CD4-positive, alpha-beta T cell treated with Interleukin-21 for 1 hour (primary cell): ENCODE data around the gene CSF3.
"Not testable (repeated sequence)": the region's sequence is repeated elsewhere in the genome, so short reads cannot be mapped to it uniquely, and the experiment has no call there.

ENCODE experiments used
- DNase-seq: peaks from one replicate; pipeline ENCODE4 v3.0.0-alpha.2; 2020

Gene CSF3

DNA sequence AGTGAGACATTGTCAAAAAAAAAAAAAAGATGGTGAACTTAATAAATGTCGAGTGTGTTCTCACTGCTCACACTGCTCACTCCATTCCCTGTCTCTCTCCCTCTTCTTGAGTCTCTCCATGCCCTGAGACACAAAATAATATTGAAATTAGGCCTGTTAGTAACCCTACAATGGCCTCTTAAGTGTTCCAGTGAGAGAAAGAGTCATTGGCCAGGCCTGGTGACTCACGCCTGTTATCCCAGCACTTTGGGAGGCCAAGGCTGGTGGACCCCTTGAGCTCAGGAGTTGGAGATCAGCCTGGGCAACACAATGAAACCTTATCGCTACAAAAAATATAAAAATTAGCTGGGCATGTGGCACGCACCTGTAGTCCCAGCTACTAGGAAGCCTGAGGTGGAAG is 16.2 kb upstream of the CSF3 start:
- no peak for DNase-seq

DNA sequence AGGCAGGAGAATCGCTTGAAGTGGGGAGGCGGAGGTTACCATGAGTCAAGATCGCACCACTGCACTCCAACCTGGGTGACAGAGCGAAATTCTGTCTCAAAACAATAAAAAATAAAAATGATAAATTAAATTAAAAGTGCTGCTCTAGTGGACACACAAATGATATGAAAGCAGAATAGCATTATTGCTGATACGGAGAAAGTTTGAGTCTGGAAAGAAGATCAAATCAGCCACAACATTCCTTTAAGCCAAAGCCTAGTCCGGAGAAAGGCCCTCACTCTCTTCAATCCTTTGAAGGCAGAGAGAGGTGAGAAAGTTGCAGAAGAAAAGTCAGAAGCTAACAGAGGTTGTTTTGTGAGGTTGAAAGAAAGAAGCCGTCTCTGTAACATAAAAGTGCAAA is 15.1 kb upstream of the CSF3 start:
- no peak for DNase-seq

DNA sequence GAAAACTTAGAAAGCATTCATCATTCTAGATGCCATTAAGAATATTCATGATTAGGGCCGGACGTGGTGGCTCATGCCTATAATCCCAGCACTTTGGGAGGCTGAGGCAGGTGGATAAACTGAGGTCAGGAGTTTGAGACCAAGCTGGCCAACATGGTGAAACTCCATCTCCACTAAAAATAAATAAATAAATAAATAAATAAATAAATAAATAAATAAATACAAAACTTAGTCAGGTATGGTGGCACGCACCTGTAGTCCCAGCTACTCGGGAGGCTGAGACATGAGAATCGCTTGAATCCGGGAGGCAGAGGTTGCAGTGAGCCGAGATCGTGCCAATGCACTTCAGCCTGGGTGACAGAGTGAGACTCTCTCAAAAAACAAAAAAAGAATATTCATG is 13.9 kb upstream of the CSF3 start:
- DNase-seq: not testable (repeated sequence)

DNA sequence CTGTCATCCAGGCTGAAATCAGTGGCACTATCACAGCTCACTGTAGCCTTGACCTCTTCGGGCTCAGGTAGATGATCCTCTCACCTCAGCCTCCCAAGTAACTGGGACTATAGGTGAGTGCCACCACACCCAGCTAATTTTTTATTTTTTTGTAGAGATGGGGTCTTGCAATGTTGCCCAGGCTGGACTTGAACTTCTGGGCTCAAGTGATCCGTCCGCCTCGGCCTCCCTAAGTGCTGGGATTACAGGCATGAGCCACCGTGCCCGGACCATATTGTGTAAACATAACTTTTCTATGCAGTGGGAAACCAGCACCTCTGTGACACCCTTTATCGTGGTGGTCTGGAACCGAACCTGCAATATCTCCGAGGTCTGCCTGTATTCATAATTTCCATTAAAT is 11.2 kb upstream of the CSF3 start:
- no peak for DNase-seq

DNA sequence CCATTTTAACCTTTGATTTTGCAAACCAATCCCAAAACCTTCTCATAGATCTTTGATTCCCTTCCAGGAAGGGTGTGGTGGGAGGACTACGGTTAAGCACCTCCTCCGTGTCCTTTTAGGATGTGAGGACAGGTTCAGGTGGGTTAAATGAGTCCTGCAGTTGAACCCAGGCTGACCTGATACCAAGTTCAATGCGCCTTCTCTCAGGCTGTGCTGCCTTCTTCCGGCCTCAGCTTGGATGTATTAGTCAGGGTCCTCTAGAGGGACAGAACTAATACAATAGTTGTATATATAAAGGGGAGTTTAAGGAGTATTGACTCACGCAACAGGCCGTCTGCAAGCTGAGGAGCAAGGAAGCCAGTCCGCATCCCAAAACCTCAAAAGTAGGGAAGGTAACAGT is 10.5 kb upstream of the CSF3 start:
- DNase-seq: no peak

DNA sequence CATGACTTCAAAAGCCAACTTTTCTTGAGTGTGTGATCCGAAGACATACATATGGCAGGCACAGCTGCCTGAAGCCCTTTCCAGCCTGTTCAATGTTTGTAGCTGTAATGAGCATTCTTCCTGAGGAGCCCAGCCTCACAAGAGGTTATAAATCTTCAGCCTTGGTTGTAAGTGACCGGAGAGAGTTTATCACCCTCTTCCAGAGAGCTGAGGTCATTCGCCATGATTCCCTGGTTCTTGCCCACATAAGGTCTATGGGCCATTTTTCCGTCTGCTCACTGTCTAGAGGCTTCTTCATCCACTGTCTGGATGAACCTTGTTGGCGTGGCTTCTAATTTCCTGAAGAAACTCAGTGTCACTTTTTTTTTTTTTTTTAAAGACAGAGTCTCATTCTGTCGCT is 9.7 kb upstream of the CSF3 start:
- DNase-seq: no peak

DNA sequence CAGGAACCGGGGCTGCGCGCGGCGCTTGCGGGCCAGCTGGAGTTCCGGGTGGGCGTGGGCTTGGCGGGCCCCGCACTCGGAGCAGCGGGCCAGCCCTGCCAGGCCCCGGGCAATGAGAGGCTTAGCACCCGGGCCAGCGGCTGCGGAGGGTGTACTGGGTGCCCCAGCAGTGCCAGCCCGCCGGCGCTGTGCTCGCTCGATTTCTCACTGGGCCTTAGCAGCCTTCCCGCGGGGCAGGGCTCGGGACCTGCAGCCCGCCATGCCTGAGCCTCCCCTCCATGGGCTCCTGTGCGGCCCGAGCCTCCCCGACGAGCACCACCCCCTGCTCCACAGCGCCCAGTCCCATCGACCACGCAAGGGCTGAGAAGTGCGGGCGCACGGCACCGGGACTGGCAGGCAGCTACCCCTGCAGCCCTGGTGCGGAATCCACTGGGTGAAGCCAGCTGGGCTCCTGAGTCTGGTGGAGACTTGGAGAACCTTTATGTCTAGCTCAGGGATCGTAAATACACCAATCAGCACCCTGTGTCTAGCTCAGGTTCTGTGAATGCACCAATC is 4.2 kb upstream of the CSF3 start:
- DNase-seq: not testable (repeated sequence)

DNA sequence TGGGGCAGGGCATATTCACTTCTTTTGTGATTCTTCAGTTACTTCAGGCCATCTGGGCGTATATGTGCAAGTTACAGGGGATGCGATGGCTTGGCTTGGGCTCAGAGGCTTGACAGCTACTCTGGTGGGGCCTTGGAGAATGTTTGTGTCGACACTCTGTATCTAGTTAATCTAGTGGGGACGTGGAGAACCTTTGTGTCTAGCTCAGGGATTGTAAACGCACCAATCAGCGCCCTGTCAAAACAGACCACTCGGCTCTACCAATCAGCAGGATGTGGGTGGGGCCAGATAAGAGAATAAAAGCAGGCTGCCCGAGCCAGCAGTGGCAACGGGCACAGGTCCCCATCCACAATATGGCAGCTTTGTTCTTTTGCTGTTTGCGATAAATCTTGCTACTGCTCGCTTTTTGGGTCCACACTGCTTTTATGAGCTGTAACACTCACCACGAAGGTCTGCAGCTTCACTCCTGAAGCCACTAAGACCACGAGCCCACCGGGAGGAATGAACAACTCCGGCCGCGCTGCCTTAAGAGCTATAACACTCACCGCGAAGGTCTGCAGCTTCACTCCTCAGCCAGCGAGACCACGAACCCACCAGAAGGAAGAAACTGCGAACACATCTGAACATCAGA is 3.1 kb upstream of the CSF3 start:
- DNase-seq: not testable (repeated sequence)

DNA sequence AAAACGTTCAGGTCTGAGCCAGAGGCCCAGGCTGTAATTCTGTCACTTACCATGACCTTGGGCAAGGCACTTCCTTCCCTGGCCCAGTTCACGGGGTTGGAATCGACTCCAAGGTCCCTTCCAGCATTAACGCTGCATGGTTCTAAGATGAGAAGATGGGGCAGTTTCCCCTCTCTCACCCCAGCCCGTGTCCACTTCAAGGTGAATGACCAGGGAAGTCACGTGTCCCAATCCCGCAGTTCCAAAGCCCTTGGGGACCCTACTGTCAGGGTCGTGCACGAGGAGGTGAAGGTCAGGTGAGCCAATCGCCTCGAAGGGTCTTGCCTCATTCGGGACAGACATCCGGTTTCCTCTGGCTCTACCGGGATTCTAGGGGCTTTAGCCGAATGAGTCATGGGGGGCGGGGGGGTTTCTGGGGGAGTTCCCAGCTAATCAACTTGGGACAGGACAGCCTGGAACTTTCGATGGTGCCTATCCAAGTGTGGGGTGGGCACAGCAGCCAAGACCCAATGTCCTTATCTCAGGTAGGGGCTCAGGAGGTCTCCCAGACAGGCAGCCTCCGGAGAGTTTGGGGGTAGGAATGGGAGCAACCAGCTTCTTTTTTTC is 762 bp upstream of the CSF3 start:
- DNase-seq: no peak

DNA sequence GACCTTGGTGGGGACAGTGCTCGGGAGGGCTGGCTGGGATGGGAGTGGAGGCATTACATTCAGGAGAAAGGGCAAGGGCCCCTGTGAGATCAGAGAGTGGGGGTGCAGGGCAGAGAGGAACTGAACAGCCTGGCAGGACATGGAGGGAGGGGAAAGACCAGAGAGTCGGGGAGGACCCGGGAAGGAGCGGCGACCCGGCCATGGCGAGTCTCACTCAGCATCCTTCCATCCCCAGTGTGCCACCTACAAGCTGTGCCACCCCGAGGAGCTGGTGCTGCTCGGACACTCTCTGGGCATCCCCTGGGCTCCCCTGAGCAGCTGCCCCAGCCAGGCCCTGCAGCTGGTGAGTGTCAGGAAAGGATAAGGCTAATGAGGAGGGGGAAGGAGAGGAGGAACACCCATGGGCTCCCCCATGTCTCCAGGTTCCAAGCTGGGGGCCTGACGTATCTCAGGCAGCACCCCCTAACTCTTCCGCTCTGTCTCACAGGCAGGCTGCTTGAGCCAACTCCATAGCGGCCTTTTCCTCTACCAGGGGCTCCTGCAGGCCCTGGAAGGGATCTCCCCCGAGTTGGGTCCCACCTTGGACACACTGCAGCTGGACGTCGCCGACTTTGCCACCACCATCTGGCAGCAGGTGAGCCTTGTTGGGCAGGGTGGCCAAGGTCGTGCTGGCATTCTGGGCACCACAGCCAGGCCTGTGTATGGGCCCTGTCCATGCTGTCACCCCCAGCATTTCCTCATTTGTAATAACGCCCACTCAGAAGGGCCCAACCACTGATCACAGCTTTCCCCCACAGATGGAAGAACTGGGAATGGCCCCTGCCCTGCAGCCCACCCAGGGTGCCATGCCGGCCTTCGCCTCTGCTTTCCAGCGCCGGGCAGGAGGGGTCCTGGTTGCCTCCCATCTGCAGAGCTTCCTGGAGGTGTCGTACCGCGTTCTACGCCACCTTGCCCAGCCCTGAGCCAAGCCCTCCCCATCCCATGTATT is 1.1 kb downstream of the CSF3 start:
- DNase-seq: no peak

DNA sequence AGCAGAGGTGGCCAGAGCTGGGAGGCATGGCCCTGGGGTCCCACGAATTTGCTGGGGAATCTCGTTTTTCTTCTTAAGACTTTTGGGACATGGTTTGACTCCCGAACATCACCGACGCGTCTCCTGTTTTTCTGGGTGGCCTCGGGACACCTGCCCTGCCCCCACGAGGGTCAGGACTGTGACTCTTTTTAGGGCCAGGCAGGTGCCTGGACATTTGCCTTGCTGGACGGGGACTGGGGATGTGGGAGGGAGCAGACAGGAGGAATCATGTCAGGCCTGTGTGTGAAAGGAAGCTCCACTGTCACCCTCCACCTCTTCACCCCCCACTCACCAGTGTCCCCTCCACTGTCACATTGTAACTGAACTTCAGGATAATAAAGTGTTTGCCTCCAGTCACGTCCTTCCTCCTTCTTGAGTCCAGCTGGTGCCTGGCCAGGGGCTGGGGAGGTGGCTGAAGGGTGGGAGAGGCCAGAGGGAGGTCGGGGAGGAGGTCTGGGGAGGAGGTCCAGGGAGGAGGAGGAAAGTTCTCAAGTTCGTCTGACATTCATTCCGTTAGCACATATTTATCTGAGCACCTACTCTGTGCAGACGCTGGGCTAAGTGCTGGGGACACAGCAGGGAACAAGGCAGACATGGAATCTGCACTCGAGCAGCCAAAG is 2.3 kb downstream of the CSF3 start:
- DNase-seq: no peak

DNA sequence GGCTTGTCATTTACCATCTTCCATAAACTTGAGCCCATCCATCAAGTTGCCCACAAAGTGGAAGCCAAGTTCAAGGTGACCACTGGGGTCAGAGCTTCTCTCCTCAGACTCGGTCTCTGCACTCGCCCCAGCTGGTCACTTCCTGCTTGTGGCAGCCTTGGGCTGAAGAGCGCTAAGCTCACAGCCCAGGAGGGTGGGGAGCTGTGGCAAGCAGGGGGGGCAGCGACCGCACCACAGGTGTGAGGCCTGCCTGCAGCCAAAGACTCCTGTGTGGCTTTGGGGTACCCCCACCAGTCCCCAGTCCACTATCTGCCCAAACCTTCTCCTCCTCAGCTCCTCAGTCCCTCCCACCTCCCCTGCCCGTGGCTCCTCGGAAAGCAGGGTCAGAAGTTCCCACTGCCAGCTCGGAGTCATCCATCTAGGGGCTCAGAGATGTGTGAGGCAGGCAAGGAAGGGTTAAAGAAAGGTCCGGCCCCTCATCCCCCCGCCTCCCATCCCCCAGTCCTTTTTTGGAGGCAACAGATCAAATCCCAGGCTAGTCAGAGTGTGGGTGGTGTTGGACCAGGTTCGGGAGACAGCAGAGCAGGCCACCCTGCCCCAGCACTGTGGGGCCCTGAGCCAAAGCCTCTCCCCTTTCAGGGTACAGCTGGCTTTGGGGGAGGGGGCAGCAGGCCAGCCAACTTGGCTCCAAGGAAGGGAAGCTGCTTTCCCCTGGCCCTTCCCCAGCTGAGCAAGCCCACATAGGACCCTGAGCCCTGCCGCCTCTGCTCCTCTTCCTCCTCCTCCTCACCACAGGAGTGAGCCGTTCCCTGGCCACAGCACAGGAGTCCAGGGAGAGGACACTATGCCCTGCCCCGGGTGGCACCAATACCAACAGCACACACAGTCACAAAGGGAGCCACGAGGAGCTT is 3.2 kb downstream of the CSF3 start:
- no peak for DNase-seq

DNA sequence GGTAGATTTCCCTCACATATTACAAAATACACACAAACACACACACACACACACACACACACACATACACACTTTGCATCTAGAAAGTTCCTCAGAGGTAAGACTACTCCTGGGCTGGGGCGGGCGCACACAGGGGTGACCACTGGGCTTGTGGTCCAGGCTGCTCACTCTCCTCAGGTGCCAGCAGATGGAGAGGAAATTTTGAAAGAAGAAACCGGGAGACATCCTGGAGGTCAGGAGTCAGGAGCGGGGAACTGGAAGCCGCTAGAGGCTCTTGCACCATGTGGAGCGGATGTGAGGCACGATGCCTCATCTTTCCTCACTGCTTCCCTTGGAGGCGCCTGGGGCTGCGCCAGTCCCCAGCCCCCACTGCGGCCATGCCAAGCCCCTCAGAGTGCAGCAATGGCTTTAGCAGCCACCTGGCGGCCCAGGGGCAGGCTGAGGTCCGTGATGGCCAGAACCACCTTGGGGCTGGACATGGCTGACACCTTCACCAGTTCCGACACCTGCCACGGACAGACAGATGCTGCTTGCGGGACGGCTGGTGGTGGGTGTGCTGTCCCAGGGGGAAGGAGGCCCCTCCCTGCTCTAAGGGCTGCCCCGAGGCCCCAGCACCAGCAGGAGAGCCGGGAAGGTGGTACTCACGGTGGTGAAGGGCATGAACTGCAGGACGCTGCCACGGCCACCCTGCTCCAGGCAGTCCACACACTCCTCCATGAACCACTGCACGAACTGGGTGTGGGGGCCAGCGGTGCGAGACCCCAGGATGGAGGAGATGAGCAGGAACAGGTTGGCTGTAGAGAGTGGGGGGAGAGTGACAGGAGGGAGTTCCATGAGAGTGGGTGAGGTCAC is 4.1 kb downstream of the CSF3 start:
- no peak for DNase-seq

DNA sequence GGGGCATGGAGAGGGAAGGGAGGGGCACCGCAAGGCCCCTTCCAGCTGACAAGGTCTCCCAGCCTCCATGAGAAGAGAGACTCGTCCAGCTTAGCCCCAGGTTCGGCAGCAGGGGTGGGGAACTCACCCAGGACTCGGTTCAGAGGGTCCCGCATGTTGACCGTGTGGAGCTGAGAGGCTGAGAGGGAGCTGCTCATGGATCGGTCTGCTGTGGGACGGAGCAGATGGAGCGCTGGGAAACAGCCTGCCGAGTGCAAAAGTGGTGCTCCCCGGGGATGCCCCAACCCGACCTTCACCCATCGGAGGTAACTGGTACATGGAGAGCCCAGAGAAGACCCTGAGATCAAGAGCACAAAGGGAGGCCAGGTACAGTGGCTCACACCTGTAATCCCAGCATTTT is 4.9 kb downstream of the CSF3 start:
- no peak for DNase-seq

DNA sequence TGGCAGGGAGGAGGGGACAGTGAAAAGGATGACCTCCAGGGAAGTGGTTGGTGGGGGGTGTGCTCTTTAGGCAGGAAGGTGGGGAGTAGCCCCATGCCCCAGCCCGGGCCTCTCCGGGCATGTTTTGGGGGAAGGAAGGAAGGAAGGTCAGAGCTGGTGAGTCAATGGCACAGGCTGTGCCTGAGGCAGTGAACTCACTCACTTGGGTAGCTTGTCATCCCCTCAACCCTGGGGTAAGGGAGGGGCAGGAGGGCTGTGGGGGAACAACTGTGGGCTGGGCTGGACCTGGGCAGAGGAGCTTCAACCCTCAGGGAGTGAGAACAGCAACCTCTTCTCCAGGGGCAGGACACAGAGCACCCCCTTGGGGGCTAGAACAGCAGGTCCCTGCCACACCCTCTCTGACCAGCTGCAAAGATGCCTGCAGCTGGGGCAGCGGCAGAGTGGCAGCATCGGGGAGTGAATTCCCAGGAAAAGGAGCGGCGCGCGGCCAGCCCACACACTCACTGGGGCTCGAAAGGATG is 6.3 kb downstream of the CSF3 start:
- no peak for DNase-seq

DNA sequence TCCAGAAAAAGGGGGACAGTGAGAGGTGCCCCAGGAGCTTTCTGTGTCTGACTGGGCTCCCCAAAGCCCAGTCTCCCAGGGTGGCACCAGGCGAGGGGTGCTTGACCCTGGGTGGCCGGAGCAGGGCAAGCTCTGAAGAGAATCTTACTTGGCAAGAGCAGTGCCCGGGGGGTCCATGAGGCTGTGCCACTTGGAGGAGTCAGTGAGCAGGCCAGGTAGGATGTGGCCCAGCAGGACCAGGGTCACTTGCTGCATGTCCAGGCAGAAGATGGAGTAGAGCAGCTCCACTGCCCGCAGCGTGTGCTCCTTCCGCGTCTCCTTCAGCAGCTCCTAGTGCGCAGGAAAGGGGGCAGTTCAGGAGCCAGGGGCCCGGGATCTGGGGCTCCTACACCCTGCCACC is 7.3 kb downstream of the CSF3 start:
- no peak for DNase-seq

DNA sequence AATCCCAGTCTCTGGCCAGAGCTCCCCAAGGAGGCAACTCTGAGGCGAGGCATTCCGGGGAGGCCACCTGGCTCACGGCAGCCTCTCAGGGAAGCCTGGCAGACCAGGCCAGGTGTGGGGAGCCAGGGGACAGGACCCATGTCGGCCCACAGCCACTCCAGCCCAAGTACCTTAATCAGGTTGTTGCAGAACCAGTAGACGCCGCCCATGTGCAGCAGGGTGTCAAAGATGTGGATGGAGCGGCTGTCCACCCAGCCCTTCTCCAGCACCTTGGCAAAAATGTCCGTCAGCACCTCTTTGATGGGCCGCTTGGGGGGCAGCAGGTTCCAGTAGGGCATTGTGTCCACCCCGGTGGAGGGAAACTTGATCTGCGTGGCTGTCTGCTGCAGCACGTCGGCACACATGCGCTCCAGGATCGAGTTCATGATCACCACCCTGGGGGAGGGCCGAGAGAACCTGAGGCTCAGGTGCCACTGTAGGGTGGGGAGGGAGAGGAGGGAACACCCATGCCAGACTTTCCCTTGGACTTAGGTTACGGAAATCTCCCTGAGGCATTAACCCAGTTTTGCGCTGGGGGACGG is 7.8 kb downstream of the CSF3 start:
- no peak for DNase-seq

DNA sequence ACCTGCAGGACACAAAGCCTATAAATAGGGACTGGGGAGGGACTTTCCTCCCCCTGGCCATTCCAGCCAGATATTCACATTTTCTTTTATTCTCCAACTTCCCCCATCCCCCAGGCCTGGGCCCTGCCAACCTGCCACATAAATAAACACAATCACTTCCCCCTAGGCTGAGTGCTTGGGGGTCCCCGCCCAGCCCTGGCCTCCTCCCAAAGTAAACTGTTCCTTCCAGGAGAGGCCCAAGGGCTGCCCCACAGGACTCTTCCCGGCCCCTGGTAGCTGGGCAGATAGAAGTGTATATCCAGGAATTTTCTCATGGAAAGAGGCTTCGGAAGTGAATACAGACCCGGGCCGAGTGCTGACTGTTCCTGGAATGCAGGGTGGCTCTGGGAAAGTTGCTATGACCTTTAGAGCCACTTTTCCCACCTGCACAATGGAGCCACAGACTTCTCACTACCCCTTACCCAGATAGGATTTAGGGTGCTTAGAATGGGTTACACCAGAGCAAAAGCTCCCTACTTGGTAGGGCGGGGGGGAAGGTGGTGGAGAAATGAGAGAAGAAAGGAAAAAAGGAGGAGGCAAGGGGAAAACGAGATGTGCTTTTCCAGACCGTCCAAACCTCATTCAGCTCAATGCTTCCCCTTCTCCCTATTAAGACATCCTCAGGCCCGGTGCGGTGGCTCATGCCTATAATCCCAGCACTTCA is 8.5 kb downstream of the CSF3 start:
- DNase-seq: no peak

DNA sequence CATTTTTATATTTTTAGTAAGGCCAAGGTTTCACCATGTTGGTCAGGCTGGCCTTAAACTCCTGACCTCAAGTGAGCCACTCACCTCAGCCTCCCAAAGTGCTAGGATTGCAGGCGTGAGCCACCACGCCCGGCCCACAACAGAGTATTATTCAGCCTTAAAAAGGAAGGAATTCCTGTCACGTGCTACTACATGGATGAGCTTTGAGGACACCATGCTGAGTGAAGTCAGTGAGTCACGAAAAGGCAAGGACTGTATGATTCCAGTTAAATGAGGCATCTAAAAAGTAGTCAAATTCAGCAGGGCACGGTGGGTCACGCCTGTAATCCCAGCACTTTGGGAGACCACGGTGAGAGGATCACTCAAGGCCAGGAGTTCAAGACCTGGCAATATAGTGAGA is 9.7 kb downstream of the CSF3 start:
- DNase-seq: no peak

DNA sequence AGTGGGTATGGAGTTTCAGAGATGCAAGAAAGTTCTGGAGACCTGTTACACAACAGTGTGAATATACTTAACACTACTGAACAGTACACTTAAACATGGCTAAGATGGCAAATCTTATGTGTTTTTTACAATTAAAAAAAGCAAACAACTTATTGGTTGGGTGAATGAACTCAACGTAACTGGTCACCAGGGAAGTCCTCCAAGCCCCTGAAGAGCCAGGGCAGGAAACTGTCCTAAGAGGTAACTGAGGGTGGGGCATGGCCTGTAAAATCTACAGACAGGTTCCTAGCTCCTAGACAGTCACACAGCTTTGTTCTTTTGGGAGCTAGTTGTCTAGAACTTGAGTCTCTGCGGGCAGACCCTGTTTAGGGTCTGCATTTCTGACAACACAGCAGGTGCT is 10.3 kb downstream of the CSF3 start:
- no peak for DNase-seq
